Progenitor cell of endocrine pancreas (in vitro differentiated cells): ENCODE results near the gene DNAH17. TPM values are rescaled to one million over a fixed set of nuclear protein-coding genes. Genes with fewer than 3 reads are reported as not detected.

Experiments
- DNase-seq: peaks from one replicate; pipeline ENCODE4 v3.0.0; 2021; ENCODE audit warnings: low spot score; ENCODE audit not compliant: unreplicated experiment
- H3K27ac Mint-ChIP-seq: 2 replicates; pipeline ENCODE4 v1.8.0; 2021; ENCODE audit warnings: mild to moderate bottlenecking, moderate library complexity, mixed read lengths
- H3K27me3 Mint-ChIP-seq: 2 replicates; pipeline ENCODE4 v1.8.0; 2021; ENCODE audit warnings: mixed read lengths
- H3K36me3 Mint-ChIP-seq: 2 replicates; pipeline ENCODE4 v1.8.0; 2022; ENCODE audit warnings: mixed read lengths; ENCODE audit not compliant: insufficient read depth
- H3K4me1 Mint-ChIP-seq: 2 replicates; pipeline ENCODE4 v1.8.0; 2021; ENCODE audit warnings: low read depth, mixed read lengths
- H3K4me3 Mint-ChIP-seq: 2 replicates; pipeline ENCODE4 v1.8.0; 2021; ENCODE audit warnings: low read depth, mild to moderate bottlenecking, moderate library complexity, mixed read lengths
- H3K9me3 Mint-ChIP-seq: 2 replicates; pipeline ENCODE4 v1.8.0; 2021; ENCODE audit warnings: low read depth, mixed read lengths
- CTCF ChIP-seq: fragments of 200-600 bp; sonication (generic); IDR thresholded peaks from one replicate; pipeline ENCODE4 v1.5.0; 2021; ENCODE audit warnings: antibody characterized with exemption, mild to moderate bottlenecking; ENCODE audit not compliant: unreplicated experiment
- total RNA-seq: library from RNA; stranded (reverse); gene quantifications from 2 replicates; pipeline ENCODE4 v1.2.1, GENCODE V29; 2021

DNAH17 gene
- total RNA-seq, 1 donor from 2014 or later, result not detected

GRCh38 chr17:78462148-78462547 lies 115.0 kb downstream of the DNAH17 start:
- Mint-ChIP-seq H3K9me3 (no peaks in the 10 kb centered on the region), H3K27me3 (no peaks in the 10 kb centered on the region), H3K36me3 (no peaks in the 10 kb centered on the region), H3K27ac (no peak overlapping the region), H3K4me3 (no peak overlapping the region), H3K4me1 (no peaks in the 10 kb centered on the region)
- TF ChIP-seq CTCF, result no peak
- no peak for DNase-seq

DNA sequence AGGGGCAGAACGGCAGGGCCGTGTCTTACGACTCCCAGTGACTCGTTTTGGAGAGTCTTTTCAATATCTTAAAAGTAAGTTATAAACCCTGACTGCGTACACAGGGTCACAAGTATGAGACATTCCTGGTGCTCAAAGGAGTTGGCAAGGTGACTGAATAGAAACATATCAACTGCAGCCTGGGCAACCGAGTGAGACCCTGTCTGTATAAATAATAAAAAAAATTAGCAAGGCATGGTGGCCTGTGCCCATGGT lies 115.5 kb downstream of the DNAH17 start:
- no peak overlapping the region for H3K27ac Mint-ChIP-seq
- no peak for DNase-seq
- H3K27me3 Mint-ChIP-seq, result no peaks in the 10 kb centered on the region
- H3K36me3 Mint-ChIP-seq, result no peaks in the 10 kb centered on the region
- no peaks in the 10 kb centered on the region for H3K9me3 Mint-ChIP-seq
- H3K4me3 Mint-ChIP-seq, result no peak overlapping the region
- H3K4me1 Mint-ChIP-seq, result no peaks in the 10 kb centered on the region
- TF ChIP-seq CTCF, result no peak

GRCh38 chr17:78460951-78461798 lies 116.0 kb downstream of the DNAH17 start:
- H3K36me3 Mint-ChIP-seq, result no peaks in the 10 kb centered on the region
- TF ChIP-seq CTCF, result no peak
- H3K4me1 Mint-ChIP-seq, result no peaks in the 10 kb centered on the region
- no peak overlapping the region for H3K4me3 Mint-ChIP-seq
- no peaks in the 10 kb centered on the region for H3K27me3 Mint-ChIP-seq
- H3K27ac Mint-ChIP-seq, result no peak overlapping the region
- no peaks in the 10 kb centered on the region for H3K9me3 Mint-ChIP-seq
- DNase-seq, result no peak

DNA sequence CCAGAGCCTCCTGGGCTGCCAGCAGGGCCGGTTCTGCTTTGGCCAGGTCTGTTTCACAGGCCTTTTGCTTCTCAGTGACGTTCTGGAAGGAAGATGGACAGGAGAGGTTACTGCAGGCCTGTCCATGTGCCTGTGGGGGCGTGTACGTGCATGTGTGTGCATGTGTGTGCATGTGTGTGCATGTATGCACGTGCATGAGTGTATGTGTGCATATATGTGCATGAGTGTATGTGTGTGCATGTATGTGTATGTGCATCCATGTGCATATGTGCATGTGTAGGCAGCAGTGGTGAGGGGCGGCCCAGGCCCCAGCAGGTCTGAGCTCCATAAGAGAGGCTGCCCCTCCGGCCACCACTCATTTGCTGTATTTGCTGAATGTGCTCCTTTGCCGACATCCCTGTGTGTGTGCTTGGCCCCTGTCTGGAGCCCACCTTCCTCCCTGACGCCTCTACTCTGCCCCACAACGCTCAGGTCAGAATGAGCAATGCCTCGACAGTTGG lies 117.0 kb downstream of the DNAH17 start:
- H3K4me1 Mint-ChIP-seq, result no peaks in the 10 kb centered on the region
- H3K9me3 Mint-ChIP-seq, result no peaks in the 10 kb centered on the region
- DNase-seq, result no peak

DNA sequence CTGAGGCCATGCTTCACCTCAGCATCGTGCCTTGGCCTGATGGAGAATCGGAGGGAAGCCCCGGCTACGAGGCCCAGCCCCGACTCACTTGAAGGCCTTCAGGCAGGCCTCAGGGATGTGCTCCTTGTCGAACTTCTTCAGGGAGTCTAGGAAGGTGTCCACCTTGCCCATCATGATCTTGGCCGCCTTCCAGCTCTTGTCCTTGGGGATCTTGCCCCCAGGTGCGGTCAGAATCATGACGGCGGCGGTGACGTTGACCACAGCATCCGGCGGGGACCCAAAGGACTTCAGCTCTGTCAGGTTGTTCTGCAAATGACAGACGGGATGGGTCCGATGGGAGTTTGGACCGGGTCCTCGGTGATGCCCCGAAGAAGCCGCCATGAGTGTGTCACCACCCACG lies 117.5 kb downstream of the DNAH17 start:
- no peak overlapping the region for H3K27ac Mint-ChIP-seq
- no peak overlapping the region for H3K4me3 Mint-ChIP-seq
- H3K9me3 Mint-ChIP-seq, result no peaks in the 10 kb centered on the region
- no peaks in the 10 kb centered on the region for H3K27me3 Mint-ChIP-seq
- no peak for TF ChIP-seq CTCF
- no peak for DNase-seq
- no peaks in the 10 kb centered on the region for H3K36me3 Mint-ChIP-seq
- H3K4me1 Mint-ChIP-seq, result no peaks in the 10 kb centered on the region

More for the DNA sequence above, 117.0 kb downstream of the DNAH17 start:
- no peak for TF ChIP-seq CTCF
- H3K36me3 Mint-ChIP-seq, result no peaks in the 10 kb centered on the region
- no peaks in the 10 kb centered on the region for H3K27me3 Mint-ChIP-seq
- H3K27ac Mint-ChIP-seq, result no peak overlapping the region
- H3K4me3 Mint-ChIP-seq, result no peak overlapping the region
